ENCODE measurements around the gene TOM1. TPM values are rescaled to one million over a fixed set of nuclear protein-coding genes. Genes with fewer than 3 reads are reported as not detected.

TOM1 gene
- 17.5 and 19.0 TPM in 2 replicates for total RNA-seq (2014; rRNA removed)
- percentile 58 among the genes with signal in this experiment for Bru-seq, nascent RNA
- percentile 56 among the genes with signal in this experiment for BruChase-seq, experiment 1, labeled RNA remaining after a 6-hour chase
- BruChase-seq, experiment 2, labeled RNA remaining after a 2-hour chase, result percentile 59 among the genes with signal in this experiment
- long read RNA-seq, transcript TOM1-204 (15 exons, 2,390 nt), result minor isoform, 9 of 100 reads
- long read RNA-seq, transcript TOM1-210 (15 exons, 2,389 nt), result major isoform, 49 of 100 reads
- long read RNA-seq, partial matches to known transcripts, result 16 of 100 reads
- long read RNA-seq, other reads (novel, unspliced or antisense), result 26 of 100 reads

- no peaks in the 10 kb centered on the region for H4K20me1 ChIP-seq (ENCODE audit: low read length)
- peak within 1 kb of the TSS; percentile 92 for H3K4me3 ChIP-seq (ENCODE audit: low read length)
- H3K36me3 ChIP-seq (ENCODE audit: low read depth, low read length), result no peaks in the 10 kb centered on the region; the same call in 1 of the 2 replicates
- H3K9me2 ChIP-seq (replicated peaks; ENCODE audit: low read length), result no peaks in the 10 kb centered on the region
- intact Hi-C loops (cut with micrococcal nuclease), result no loop called here
- no peaks in the 10 kb centered on the region for H3F3A ChIP-seq (ENCODE audit: low read length, unreplicated experiment)
- peaks cover 17% of the 10 kb centered on the region for H3K4me1 ChIP-seq (ENCODE audit: insufficient read depth, low read length)
- H3K79me2 ChIP-seq (ENCODE audit: low read length), result peaks cover 6% of the 10 kb centered on the region; the same call in 1 of the 2 replicates
- BruUV-seq (replicated peaks), result TSS peak; percentile 59
- H2AFZ ChIP-seq (ENCODE audit: low read length), result peak within 1 kb of the TSS; percentile 79
- TF ChIP-seq EZH2phosphoT487 (IDR thresholded peaks at IDR 0.05; ENCODE audit: borderline replicate concordance, low read length), result no peak
- no peak for TF ChIP-seq CTCF (conservative IDR thresholded peaks at IDR 0.05; ENCODE audit: low read depth, low read length)
- no peak for TF ChIP-seq EZH2 (IDR thresholded peaks at IDR 0.05; ENCODE audit: low read length, unreplicated experiment)
- peak within 1 kb of the TSS; percentile 74 for H3K9ac ChIP-seq (ENCODE audit: low read length)
- no peaks in the 10 kb centered on the region for H3K9me3 ChIP-seq (ENCODE audit: low read length)
- POLR2A ChIA-PET (ENCODE audit: unreplicated experiment), result interaction anchor here (0.5 to 0.6 kb wide), 2 partner anchors 92 to 861 kb away, joined by 3 read pairs; partner anchors contain the start of gene APOL3
- peak; percentile 96 for DNase-seq
- peak within 1 kb of the TSS; percentile 87 for H3K4me2 ChIP-seq (ENCODE audit: low read length)
- ATAC-seq, result peak; percentile 94
- CTCF ChIA-PET, result no interaction called here
- H3K27ac ChIP-seq (ENCODE audit: low read length), result peak within 1 kb of the TSS; percentile 73
- no peaks in the 10 kb centered on the region for H3K27me3 ChIP-seq (ENCODE audit: low read length)
These were observed at the start of gene TOM1 for GRCh38 chr22:35299673-35300499. Gene TOM1, plus strand, starts transcription at chr22:35299894. Its CDS starts 35 bp downstream, at chr22:35299929.

DNA sequence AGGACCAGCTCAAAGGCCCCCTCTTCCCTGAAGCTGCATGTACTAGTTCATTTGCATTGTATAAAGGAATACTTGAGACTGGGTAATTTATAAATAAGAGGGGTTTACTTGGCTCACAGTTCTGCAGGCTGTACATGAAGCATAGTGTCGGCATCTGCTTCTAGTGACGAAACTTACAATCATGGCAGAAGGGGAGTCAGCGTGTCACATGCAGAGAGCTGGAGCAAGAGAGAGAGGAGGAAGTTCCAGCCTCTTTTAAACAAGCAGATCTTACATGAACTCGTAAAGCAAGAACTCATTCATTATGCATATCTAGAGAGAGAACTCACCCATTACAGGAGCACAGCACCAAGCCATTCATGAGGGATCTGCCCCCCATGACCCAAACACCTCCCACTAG lies 49.5 kb upstream of the TOM1 start:
- TF ChIP-seq EZH2 (IDR thresholded peaks at IDR 0.05; ENCODE audit: low read length, unreplicated experiment), result no peak
- TF ChIP-seq EZH2phosphoT487 (IDR thresholded peaks at IDR 0.05; ENCODE audit: borderline replicate concordance, low read length), result no peak
- ChIA-PET POLR2A (ENCODE audit: unreplicated experiment) (no interaction called here), CTCF (no interaction called here)
- no peak for ATAC-seq
- no peak overlapping the region for H3K4me2 ChIP-seq (ENCODE audit: low read length)
- no TSS peak for BruUV-seq (replicated peaks)
- intact Hi-C loops (cut with micrococcal nuclease), result no loop called here
- no peaks in the 10 kb centered on the region for H3F3A ChIP-seq (ENCODE audit: low read length, unreplicated experiment)
- no peak overlapping the region for H3K9ac ChIP-seq (ENCODE audit: low read length)
- H3K36me3 ChIP-seq (ENCODE audit: low read depth, low read length), result no peaks in the 10 kb centered on the region
- no peak for DNase-seq
- no peaks in the 10 kb centered on the region for H4K20me1 ChIP-seq (ENCODE audit: low read length)
- H3K9me2 ChIP-seq (replicated peaks; ENCODE audit: low read length), result no peaks in the 10 kb centered on the region
- H3K4me1 ChIP-seq (ENCODE audit: insufficient read depth, low read length), result no peaks in the 10 kb centered on the region
- H3K9me3 ChIP-seq (ENCODE audit: low read length), result no peaks in the 10 kb centered on the region
- H3K79me2 ChIP-seq (ENCODE audit: low read length), result no peaks in the 10 kb centered on the region
- no peak overlapping the region for H3K4me3 ChIP-seq (ENCODE audit: low read length)
- H3K27me3 ChIP-seq (ENCODE audit: low read length), result no peaks in the 10 kb centered on the region
- no peak overlapping the region for H3K27ac ChIP-seq (ENCODE audit: low read length)
- H2AFZ ChIP-seq (ENCODE audit: low read length), result no peak overlapping the region

DNA sequence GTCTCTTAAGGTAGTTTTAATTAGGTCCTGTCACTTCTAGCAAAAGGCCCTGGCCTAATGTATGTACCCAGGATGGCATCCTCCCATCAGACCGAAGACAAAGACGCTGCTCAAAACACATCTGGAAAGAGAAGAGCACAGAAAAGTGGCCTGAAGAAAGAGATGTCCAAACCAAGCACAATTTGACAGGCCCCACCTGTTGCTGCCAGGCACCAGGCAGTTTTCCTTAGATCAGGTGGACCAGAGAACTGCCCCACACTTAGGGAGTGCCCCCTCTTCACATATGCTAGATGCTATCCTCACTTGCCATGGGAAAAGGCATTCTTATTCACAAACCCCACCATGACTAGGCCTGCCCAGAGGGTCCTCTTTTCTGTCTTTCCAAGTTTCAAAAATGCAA lies 45.7 kb upstream of the TOM1 start:
- peaks cover 7% of the 10 kb centered on the region; the same call in 1 of the 2 replicates for H3K4me1 ChIP-seq (ENCODE audit: insufficient read depth, low read length)
- no peak for DNase-seq
- no peak for ATAC-seq
- H3K4me2 ChIP-seq (ENCODE audit: low read length), result no peak overlapping the region
- H4K20me1 ChIP-seq (ENCODE audit: low read length), result peaks cover 9% of the 10 kb centered on the region; the same call in 1 of the 2 replicates
- no peaks in the 10 kb centered on the region for H3K9me3 ChIP-seq (ENCODE audit: low read length)
- ChIA-PET CTCF (no interaction called here), POLR2A (ENCODE audit: unreplicated experiment) (no interaction called here)
- TF ChIP-seq EZH2 (IDR thresholded peaks at IDR 0.05; ENCODE audit: low read length, unreplicated experiment) (no peak), CTCF (conservative IDR thresholded peaks at IDR 0.05; ENCODE audit: low read depth, low read length) (no peak), EZH2phosphoT487 (IDR thresholded peaks at IDR 0.05; ENCODE audit: borderline replicate concordance, low read length) (no peak)
- intact Hi-C loops (cut with micrococcal nuclease), result no loop called here
- no peaks in the 10 kb centered on the region for H3K36me3 ChIP-seq (ENCODE audit: low read depth, low read length)
- peaks cover 20% of the 10 kb centered on the region for H3K79me2 ChIP-seq (ENCODE audit: low read length)
- H3K27ac ChIP-seq (ENCODE audit: low read length), result no peak overlapping the region
- no peaks in the 10 kb centered on the region for H3K27me3 ChIP-seq (ENCODE audit: low read length)
- H3K9me2 ChIP-seq (replicated peaks; ENCODE audit: low read length), result no peaks in the 10 kb centered on the region
- H3K9ac ChIP-seq (ENCODE audit: low read length), result no peak overlapping the region
- H2AFZ ChIP-seq (ENCODE audit: low read length), result no peak overlapping the region
- BruUV-seq (replicated peaks), result no TSS peak
- H3F3A ChIP-seq (ENCODE audit: low read length, unreplicated experiment), result no peaks in the 10 kb centered on the region
- H3K4me3 ChIP-seq (ENCODE audit: low read length), result no peak overlapping the region
